Neural cell (in vitro differentiated cells): Measurements from ENCODE around the gene SYNRG. TPM values are rescaled to one million over a fixed set of nuclear protein-coding genes. Genes with fewer than 3 reads are reported as not detected.

Source experiments
- H2AFZ ChIP-seq: fragments of 200-600, 300-800 bp; sonication (generic), shearing (Covaris generic); 2 replicates; pipeline ENCODE4 v1.6.0; 2014; ENCODE audit warnings: low read depth, mild to moderate bottlenecking, antibody characterized with exemption, low read length, moderate library complexity
- H3F3A ChIP-seq: fragments of 200-600 bp; shearing (Covaris generic); 2 replicates; pipeline ENCODE4 v1.6.1; 2016; ENCODE audit warnings: mild to moderate bottlenecking, moderate library complexity, mixed read lengths, antibody characterized with exemption, low read length; ENCODE audit not compliant: insufficient read depth, poor library complexity, severe bottlenecking
- H3K27ac ChIP-seq: fragments of 200-600, 300-800 bp; sonication (generic), shearing (Covaris generic); 2 replicates; pipeline ENCODE4 v1.5.1; 2014; ENCODE audit warnings: mild to moderate bottlenecking, low read length, moderate library complexity
- H3K27me3 ChIP-seq: fragments of 300-800, 200-600 bp; sonication (generic), shearing (Covaris generic); 2 replicates; pipeline ENCODE4 v1.6.0; 2014; ENCODE audit warnings: mild to moderate bottlenecking, low read depth, low read length, moderate library complexity; ENCODE audit not compliant: insufficient read depth
- H3K36me3 ChIP-seq: fragments of 300-800, 200-600 bp; sonication (generic), shearing (Covaris generic); 2 replicates; pipeline ENCODE4 v1.5.1; 2014; ENCODE audit warnings: mild to moderate bottlenecking, antibody characterized with exemption, low read length, moderate library complexity; ENCODE audit not compliant: insufficient read depth
- H3K4me2 ChIP-seq: fragments of 300-800, 200-600 bp; sonication (generic), shearing (Covaris generic); 2 replicates; pipeline ENCODE4 v1.6.0; 2014; ENCODE audit warnings: mild to moderate bottlenecking, low read length
- H3K4me3 ChIP-seq: fragments of 300-800, 200-600 bp; sonication (generic), shearing (Covaris generic); 2 replicates; pipeline ENCODE4 v1.5.1; 2014; ENCODE audit warnings: mild to moderate bottlenecking, low read length, moderate library complexity
- H3K79me2 ChIP-seq: fragments of 200-600 bp; shearing (Covaris generic); replicated peaks from 2 replicates; pipeline ENCODE4 v1.6.0; 2014; ENCODE audit warnings: mild to moderate bottlenecking, low read length, moderate library complexity; ENCODE audit not compliant: insufficient read depth
- H3K9ac ChIP-seq: fragments of 300-800, 200-600 bp; sonication (generic), shearing (Covaris generic); 2 replicates; pipeline ENCODE4 v1.6.1; 2016; ENCODE audit warnings: mild to moderate bottlenecking, low read length, mixed read lengths
- H3K9me2 ChIP-seq: fragments of 200-600 bp; shearing (Covaris generic); 2 replicates; pipeline ENCODE4 v1.6.1; 2016; ENCODE audit warnings: mild to moderate bottlenecking, low read length, mixed read lengths; ENCODE audit not compliant: insufficient read depth
- H3K9me3 ChIP-seq: fragments of 200-600, 300-800 bp; sonication (generic), shearing (Covaris generic); 2 replicates; pipeline ENCODE4 v1.6.1; 2016; ENCODE audit warnings: mild to moderate bottlenecking, mixed run types, low read length, moderate library complexity, mixed read lengths
- H4K20me1 ChIP-seq: fragments of 200-600 bp; shearing (Covaris generic); 2 replicates; pipeline ENCODE4 v1.6.1; 2016; ENCODE audit warnings: mild to moderate bottlenecking, mixed run types; ENCODE audit not compliant: insufficient read depth
- EP300 ChIP-seq: fragments of 450-650 bp; conservative IDR thresholded peaks from 2 replicates; pipeline ENCODE4 v1.6.1; 2014; ENCODE audit warnings: antibody characterized with exemption, mild to moderate bottlenecking, moderate library complexity; ENCODE audit not compliant: poor library complexity, severe bottlenecking
- EZH2 ChIP-seq: fragments of 200-600, 300-800 bp; shearing (Covaris generic), sonication (generic); IDR thresholded peaks from 2 replicates; pipeline ENCODE4 v1.6.1; 2014; ENCODE audit warnings: antibody characterized with exemption, low read length, borderline replicate concordance, mild to moderate bottlenecking; ENCODE audit not compliant: insufficient read depth, poor library complexity, severe bottlenecking
- MXI1 ChIP-seq: fragments of 450-650 bp; conservative IDR thresholded peaks from 2 replicates; pipeline ENCODE4 v1.6.1; 2014; ENCODE audit warnings: antibody characterized with exemption, mild to moderate bottlenecking; ENCODE audit not compliant: poor library complexity, severe bottlenecking
- POLR2AphosphoS5 ChIP-seq: IDR thresholded peaks from 2 replicates; pipeline ENCODE4 v1.6.1; 2012
- RAD21 ChIP-seq: fragments of 450-650 bp; conservative IDR thresholded peaks from 2 replicates; pipeline ENCODE4 v1.6.1; 2014; ENCODE audit warnings: antibody characterized with exemption, mild to moderate bottlenecking, moderate library complexity
- SMC3 ChIP-seq: fragments of 450-650 bp; conservative IDR thresholded peaks from 2 replicates; pipeline ENCODE4 v1.6.1; 2014; ENCODE audit warnings: antibody characterized with exemption, mild to moderate bottlenecking, moderate library complexity; ENCODE audit not compliant: poor library complexity
- TAF1 ChIP-seq: IDR thresholded peaks from 2 replicates; pipeline ENCODE4 v1.6.1; 2012; ENCODE audit warnings: low read depth
- polyA plus RNA-seq: library from polyadenylated mRNA; depleted of rRNA; stranded (reverse); fragments of >200 nt; gene quantifications from 2 replicates; pipeline ENCODE4 v1.2.3, GENCODE V29; 2014
- TF ChIP-seq, protein P1 (sequence below): fragments of 450-650 bp; IDR thresholded peaks from 2 replicates; pipeline ENCODE4 v1.5.1; 2014; ENCODE audit warnings: antibody characterized with exemption, mild to moderate bottlenecking, moderate library complexity; ENCODE audit not compliant: poor library complexity, severe bottlenecking
- TF ChIP-seq, protein P2 (sequence below): IDR thresholded peaks from 2 replicates; pipeline ENCODE4 v1.6.1; 2012; ENCODE audit warnings: borderline replicate concordance

The SYNRG gene
- polyA plus RNA-seq, 1 donor from 2014 or later, result 16.1 TPM

DNA sequence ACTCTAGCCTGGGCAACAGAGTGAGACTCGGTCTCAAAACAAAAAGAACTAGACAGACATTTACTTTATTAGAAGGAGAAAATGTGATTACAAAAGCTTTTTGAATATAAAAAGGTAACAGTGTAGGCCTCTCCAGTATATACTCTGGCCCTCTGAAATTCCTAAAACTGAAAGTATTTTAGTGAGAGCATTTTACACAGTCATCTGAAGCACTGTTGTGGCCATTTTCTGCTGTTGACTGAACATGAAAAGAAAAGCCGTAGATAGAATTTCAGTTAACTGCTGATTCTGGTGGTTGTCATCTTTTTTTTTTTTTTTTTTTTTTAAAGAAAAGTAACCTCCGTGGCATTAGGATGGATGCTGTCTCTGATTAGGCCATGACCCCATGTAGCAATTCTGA lies 103.9 kb downstream of the SYNRG start:
- Histone ChIP-seq H3K9ac (no peak overlapping the region), H3K27ac (no peak overlapping the region), H2AFZ (no peak overlapping the region), H3K9me2 (no peaks in the 10 kb centered on the region), H3K27me3 (no peaks in the 10 kb centered on the region), H3F3A (no peaks in the 10 kb centered on the region), H3K9me3 (no peaks in the 10 kb centered on the region), H4K20me1 (no peaks in the 10 kb centered on the region), H3K4me3 (no peak overlapping the region), H3K4me2 (no peak overlapping the region), H3K36me3 (no peaks in the 10 kb centered on the region), H3K79me2 (peaks cover 8% of the 10 kb centered on the region)
- TF ChIP-seq, protein P1, sequence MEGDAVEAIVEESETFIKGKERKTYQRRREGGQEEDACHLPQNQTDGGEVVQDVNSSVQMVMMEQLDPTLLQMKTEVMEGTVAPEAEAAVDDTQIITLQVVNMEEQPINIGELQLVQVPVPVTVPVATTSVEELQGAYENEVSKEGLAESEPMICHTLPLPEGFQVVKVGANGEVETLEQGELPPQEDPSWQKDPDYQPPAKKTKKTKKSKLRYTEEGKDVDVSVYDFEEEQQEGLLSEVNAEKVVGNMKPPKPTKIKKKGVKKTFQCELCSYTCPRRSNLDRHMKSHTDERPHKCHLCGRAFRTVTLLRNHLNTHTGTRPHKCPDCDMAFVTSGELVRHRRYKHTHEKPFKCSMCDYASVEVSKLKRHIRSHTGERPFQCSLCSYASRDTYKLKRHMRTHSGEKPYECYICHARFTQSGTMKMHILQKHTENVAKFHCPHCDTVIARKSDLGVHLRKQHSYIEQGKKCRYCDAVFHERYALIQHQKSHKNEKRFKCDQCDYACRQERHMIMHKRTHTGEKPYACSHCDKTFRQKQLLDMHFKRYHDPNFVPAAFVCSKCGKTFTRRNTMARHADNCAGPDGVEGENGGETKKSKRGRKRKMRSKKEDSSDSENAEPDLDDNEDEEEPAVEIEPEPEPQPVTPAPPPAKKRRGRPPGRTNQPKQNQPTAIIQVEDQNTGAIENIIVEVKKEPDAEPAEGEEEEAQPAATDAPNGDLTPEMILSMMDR, result no peak
- TF ChIP-seq POLR2AphosphoS5 (no peak), SMC3 (no peak), EP300 (no peak), EZH2 (no peak), RAD21 (no peak), MXI1 (no peak), TAF1 (no peak)
- TF ChIP-seq, protein P2, sequence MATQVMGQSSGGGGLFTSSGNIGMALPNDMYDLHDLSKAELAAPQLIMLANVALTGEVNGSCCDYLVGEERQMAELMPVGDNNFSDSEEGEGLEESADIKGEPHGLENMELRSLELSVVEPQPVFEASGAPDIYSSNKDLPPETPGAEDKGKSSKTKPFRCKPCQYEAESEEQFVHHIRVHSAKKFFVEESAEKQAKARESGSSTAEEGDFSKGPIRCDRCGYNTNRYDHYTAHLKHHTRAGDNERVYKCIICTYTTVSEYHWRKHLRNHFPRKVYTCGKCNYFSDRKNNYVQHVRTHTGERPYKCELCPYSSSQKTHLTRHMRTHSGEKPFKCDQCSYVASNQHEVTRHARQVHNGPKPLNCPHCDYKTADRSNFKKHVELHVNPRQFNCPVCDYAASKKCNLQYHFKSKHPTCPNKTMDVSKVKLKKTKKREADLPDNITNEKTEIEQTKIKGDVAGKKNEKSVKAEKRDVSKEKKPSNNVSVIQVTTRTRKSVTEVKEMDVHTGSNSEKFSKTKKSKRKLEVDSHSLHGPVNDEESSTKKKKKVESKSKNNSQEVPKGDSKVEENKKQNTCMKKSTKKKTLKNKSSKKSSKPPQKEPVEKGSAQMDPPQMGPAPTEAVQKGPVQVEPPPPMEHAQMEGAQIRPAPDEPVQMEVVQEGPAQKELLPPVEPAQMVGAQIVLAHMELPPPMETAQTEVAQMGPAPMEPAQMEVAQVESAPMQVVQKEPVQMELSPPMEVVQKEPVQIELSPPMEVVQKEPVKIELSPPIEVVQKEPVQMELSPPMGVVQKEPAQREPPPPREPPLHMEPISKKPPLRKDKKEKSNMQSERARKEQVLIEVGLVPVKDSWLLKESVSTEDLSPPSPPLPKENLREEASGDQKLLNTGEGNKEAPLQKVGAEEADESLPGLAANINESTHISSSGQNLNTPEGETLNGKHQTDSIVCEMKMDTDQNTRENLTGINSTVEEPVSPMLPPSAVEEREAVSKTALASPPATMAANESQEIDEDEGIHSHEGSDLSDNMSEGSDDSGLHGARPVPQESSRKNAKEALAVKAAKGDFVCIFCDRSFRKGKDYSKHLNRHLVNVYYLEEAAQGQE, result no peak

DNA sequence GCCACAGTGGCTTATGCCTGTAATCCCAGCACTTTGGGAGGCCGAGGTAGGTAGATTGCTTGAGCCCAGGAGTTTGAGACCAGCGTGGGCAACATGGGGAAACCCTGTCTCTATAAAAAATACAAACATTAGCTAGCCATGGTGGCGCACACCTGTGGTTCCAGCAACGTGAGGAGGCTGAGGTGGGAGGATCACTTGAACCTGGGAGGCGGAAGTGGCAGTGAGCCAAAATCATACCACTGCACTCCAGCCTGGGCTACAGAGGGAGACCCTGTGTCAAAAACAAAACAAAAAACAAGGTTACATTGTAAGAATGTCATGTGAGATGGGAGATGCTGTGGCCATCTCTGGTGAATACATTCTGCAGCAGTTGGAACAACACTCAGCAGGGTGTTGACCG lies 106.1 kb downstream of the SYNRG start:
- no peak overlapping the region for H3K9ac ChIP-seq
- no peaks in the 10 kb centered on the region for H3K9me2 ChIP-seq
- H3F3A ChIP-seq, result no peaks in the 10 kb centered on the region
- TF ChIP-seq, protein P2, result no peak
- TF ChIP-seq POLR2AphosphoS5 (no peak), TAF1 (no peak), EZH2 (no peak), EP300 (no peak), SMC3 (no peak), RAD21 (no peak), MXI1 (no peak)
- TF ChIP-seq, protein P1, result no peak
- H3K4me2 ChIP-seq, result no peak overlapping the region
- no peak overlapping the region for H2AFZ ChIP-seq
- no peaks in the 10 kb centered on the region for H4K20me1 ChIP-seq
- H3K27me3 ChIP-seq, result no peaks in the 10 kb centered on the region
- peaks cover 7% of the 10 kb centered on the region for H3K79me2 ChIP-seq
- H3K27ac ChIP-seq, result no peak overlapping the region
- H3K9me3 ChIP-seq, result no peaks in the 10 kb centered on the region
- H3K4me3 ChIP-seq, result no peak overlapping the region
- H3K36me3 ChIP-seq, result no peaks in the 10 kb centered on the region
